Measurements from ENCODE around the gene TMEM120B.

DNA sequence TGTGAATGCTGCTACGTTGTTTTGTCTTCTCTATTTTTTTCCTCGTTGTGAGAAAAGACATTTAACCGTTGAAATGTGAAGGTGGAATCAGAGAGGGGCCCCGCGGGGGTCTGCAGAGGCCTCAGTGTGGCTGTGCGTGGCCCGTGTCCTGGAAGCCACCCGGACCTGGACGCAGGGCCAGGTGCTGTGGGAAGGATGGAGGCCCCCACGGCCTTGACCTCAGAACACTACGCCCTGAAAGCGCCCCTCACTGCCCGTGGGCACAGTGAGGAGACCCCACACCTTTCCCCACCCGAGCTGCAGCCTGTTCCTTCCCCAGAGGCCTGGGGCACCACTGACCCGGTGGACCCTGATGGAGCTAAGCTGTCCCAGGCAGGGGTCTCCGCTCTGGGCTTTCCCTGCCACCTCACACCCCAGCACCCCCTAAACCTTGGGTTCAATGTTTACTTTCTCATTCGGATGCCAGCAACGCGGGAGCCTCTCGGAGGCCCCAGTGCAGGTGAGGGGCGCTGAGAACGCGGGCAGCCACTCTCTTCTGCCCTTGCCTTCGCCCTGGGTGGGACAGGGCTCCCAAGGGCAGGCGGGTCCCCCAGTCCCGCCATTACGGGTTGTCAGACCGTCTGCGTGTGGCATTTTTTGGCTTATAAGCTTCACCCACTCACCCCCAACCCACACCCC lies 118.2 kb downstream of the TMEM120B start:
- no peak for TF ChIP-seq EZH2phosphoT487 (IDR thresholded peaks at IDR 0.05; ENCODE audit: insufficient read depth, low read depth)
- no peak for TF ChIP-seq EZH2 (IDR thresholded peaks at IDR 0.05; ENCODE audit: insufficient read depth, poor library complexity, severe bottlenecking)
